SW480 (cell line): ENCODE measurements around the gene LGALS1.

Source experiments
- DNase-seq: peaks from one replicate; pipeline ENCODE4 v3.0.0-alpha.2; 2016; ENCODE audit warnings: low spot score

Gene LGALS1

GRCh38 chr22:37725551-37726240 is 50.3 kb downstream of the LGALS1 start:
- no peak for DNase-seq

GRCh38 chr22:37726241-37726887 is 50.9 kb downstream of the LGALS1 start:
- no peak for DNase-seq

GRCh38 chr22:37728620-37729019 is 53.2 kb downstream of the LGALS1 start:
- DNase-seq, result no peak
